ENCODE data around the gene IP6K3.
A peak's percentile ranks its signal among the peaks of the same experiment; 100 is the strongest.

Gene IP6K3

DNA sequence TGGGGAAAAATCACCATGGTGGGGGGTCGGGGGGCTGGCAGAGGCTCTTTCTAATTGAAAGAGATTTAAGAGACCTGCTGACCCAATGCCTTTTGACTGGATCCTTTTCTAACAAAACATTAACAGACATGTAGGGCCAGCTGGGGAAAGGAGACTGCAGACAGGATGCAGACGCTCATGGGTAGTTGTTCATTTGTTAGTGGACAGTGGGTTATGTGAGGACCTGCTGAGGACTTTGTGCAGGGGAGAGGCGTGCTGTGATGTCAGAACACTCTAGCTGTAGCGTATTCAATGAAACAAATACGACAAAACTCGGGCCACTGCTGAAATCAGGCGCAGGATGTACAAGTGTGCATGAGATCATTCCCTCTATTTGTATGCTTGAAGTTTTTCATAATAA is 1.2 kb downstream of the IP6K3 start:
- no peak for DNase-seq (ENCODE audit: extremely low spot score)
- CTCF ChIA-PET, result interaction anchor here (0.9 to 3.5 kb wide), 8 partner anchors 8 to 409 kb away, joined by 4 to 24 read pairs (median 6); no protein-coding TSS in a partner anchor

DNA sequence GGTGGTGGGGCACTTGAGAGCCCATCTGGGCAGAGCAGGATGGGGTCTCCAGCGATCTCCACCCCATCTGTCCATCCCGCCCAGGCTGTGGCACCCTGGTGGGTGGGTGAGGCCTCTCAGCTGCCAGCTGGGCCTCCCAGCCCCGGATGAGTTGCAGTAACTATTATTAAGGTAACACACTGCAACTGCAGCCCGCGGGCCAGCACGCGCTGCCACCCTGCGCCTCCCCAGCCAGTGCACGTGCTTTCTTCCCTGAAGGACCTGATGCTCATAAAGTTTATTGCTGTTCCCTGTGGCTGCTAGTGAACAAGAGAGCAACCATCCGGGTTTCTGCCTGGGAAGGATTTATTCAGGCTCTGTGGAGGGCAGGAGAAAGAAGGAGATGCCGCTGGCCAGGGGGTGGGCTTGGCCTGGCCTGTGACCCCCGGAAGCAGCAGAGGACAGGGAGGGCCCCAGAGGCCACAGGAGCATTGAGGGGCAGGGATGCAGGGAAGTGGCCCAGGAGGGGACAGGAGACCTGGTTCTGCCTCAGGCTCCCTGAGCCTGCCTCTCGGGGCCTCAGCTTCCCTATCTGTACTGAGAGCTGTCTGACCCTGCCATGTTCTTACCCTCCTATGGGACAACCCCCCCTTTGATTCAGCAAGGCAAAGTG is 1.7 kb downstream of the IP6K3 start:
- TF ChIP-seq, protein P1, sequence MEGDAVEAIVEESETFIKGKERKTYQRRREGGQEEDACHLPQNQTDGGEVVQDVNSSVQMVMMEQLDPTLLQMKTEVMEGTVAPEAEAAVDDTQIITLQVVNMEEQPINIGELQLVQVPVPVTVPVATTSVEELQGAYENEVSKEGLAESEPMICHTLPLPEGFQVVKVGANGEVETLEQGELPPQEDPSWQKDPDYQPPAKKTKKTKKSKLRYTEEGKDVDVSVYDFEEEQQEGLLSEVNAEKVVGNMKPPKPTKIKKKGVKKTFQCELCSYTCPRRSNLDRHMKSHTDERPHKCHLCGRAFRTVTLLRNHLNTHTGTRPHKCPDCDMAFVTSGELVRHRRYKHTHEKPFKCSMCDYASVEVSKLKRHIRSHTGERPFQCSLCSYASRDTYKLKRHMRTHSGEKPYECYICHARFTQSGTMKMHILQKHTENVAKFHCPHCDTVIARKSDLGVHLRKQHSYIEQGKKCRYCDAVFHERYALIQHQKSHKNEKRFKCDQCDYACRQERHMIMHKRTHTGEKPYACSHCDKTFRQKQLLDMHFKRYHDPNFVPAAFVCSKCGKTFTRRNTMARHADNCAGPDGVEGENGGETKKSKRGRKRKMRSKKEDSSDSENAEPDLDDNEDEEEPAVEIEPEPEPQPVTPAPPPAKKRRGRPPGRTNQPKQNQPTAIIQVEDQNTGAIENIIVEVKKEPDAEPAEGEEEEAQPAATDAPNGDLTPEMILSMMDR (IDR thresholded peaks at IDR 0.05; ENCODE audit: control extremely low read depth, extremely low read depth, low read depth, missing control alignments), result no peak
- CTCF ChIA-PET, result interaction anchor here (0.9 to 3.5 kb wide), 18 partner anchors 8 to 410 kb away, joined by 3 to 24 read pairs (median 6); partner anchors contain the start of gene BAK1
- DNase-seq (ENCODE audit: extremely low spot score), result no peak
- POLR2A ChIA-PET, result no interaction called here

More for the DNA sequence above, 1.2 kb downstream of the IP6K3 start:
- POLR2A ChIA-PET, result no interaction called here
- TF ChIP-seq, protein P1 (IDR thresholded peaks at IDR 0.05; ENCODE audit: control extremely low read depth, extremely low read depth, low read depth, missing control alignments), result no peak

DNA sequence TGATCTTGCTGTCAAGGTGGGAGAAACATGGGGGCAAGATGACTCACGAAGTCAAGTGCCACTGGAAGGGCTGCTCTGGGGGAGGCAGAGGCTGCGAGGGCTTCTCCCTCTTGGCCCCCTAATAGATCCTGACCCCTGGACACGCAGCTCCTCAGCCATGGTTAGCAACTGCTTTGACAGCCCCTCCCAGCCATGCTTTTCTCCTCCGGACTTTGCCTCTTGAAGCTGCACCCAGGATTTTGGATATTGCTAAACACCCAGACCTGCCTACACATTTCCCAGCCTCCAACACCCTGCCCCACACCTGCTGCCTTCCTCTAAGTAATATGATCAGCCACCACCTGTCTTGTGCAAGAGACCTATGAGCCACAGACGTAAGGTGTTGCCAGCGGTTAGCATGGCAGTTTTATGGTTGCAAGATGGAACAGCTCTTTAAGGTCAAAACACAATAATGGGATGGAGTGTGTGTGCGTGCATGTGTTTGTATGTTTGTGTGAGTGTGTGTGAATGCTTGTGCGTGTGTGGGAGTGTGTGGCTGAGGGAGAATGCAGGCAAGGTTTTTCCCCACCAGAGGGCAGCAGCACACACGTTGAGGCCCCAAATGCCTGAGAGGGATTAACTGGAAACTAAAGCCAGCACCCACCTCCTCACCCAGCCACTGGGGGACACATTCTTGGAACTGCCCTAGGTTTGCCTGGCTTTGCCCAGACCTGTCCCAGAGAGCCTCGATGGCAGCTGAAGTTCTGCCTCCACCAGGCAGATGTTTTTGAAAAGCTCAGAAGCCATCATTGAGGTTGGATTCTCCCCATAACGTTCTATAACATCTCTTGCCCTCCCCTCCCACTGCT is 2.5 kb downstream of the IP6K3 start:
- POLR2A ChIA-PET, result no interaction called here

DNA sequence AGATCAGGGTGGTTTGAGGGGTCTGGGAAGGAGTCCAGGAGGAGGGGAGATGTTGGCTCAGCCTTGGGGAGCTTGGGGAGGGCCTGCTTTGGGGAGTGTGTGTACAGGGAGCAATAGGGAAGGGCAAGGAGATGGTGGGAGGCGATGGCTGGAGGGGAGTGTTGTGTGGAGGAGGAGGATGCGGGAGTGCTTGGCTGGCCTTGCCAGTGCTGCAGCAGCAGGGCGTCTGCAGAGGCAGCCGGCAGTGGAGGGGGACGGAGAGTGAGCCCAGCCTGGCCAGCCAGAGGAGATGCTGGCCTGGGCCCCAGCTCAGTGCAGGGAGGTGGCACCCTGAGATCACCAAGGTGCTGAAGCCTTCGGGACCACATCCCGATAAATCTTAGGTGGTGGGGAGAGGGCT is 3.9 kb downstream of the IP6K3 start:
- no peak for DNase-seq (ENCODE audit: extremely low spot score)
- TF ChIP-seq, protein P1 (IDR thresholded peaks at IDR 0.05; ENCODE audit: control extremely low read depth, extremely low read depth, low read depth, missing control alignments), result no peak
- ChIA-PET CTCF (interaction anchor here (1.1 to 3.5 kb wide), 12 partner anchors 8 to 412 kb away, joined by 3 to 24 read pairs (median 11); partner anchors contain the start of gene UQCC2), POLR2A (no interaction called here)

More for the DNA sequence above, 2.5 kb downstream of the IP6K3 start:
- CTCF ChIA-PET, result interaction anchor here (0.7 to 3.5 kb wide), 26 partner anchors 8 to 411 kb away, joined by 3 to 24 read pairs (median 4); partner anchors contain the start of genes BAK1 and UQCC2
- TF ChIP-seq, protein P1 (IDR thresholded peaks at IDR 0.05; ENCODE audit: control extremely low read depth, extremely low read depth, low read depth, missing control alignments), result peak; percentile 93
- DNase-seq (ENCODE audit: extremely low spot score), result peak; percentile 87

GRCh38 chr6:33742092-33742491 is 4.6 kb downstream of the IP6K3 start:
- ChIA-PET CTCF (interaction anchor here (1.2 kb wide), 1 partner anchor 9 kb away, joined by 3 read pairs; no protein-coding TSS in a partner anchor), POLR2A (no interaction called here)
- TF ChIP-seq, protein P1 (IDR thresholded peaks at IDR 0.05; ENCODE audit: control extremely low read depth, extremely low read depth, low read depth, missing control alignments), result no peak
- no peak for DNase-seq (ENCODE audit: extremely low spot score)

- POLR2A ChIA-PET, result no interaction called here
- TF ChIP-seq, protein P1 (IDR thresholded peaks at IDR 0.05; ENCODE audit: control extremely low read depth, extremely low read depth, low read depth, missing control alignments), result no peak
Measured at GRCh38 chr6:33740794-33741193, 5.9 kb downstream of the IP6K3 start.

More at GRCh38 chr6:33740794-33741193, 5.9 kb downstream of the IP6K3 start:
- CTCF ChIA-PET, result interaction anchor here (1.7 kb wide), 1 partner anchor 30 kb away, joined by 5 read pairs; the partner anchor contains the start of gene UQCC2
- no peak for DNase-seq (ENCODE audit: extremely low spot score)
